Mucosa of descending colon (tissue), 3 donors: ENCODE results near the gene POU2AF1. TPM values are rescaled to one million over a fixed set of nuclear protein-coding genes. Genes with fewer than 3 reads are reported as not detected.
A peak's percentile ranks its signal among the peaks of the same experiment; 100 is the strongest.

Experiments used
- ATAC-seq: fragments of 200-7000 bp; cut with Tn5 transposase; one replicate; pipeline ENCODE4 v1.9.1; 2020; ENCODE audit warnings: mild to moderate bottlenecking, moderate library complexity
- DNase-seq, 3 donors: peaks; one replicate each; pipeline ENCODE4 v3.0.0-alpha.2; 2020
- H3K36me3 ChIP-seq: fragments of 200-600 bp; one replicate; pipeline ENCODE4 v1.8.0; 2021; ENCODE audit warnings: low read depth, mild to moderate bottlenecking
- H3K4me1 ChIP-seq: fragments of 200-600 bp; one replicate; pipeline ENCODE4 v1.8.0; 2021; ENCODE audit warnings: low read depth, mild to moderate bottlenecking
- H3K4me3 ChIP-seq: fragments of 200-600 bp; one replicate; pipeline ENCODE4 v1.8.0; 2021; ENCODE audit warnings: mild to moderate bottlenecking
- H3K9me3 ChIP-seq: fragments of 200-600 bp; one replicate; pipeline ENCODE4 v1.8.0; 2021; ENCODE audit warnings: mild to moderate bottlenecking
- intact Hi-C, 2 donors: fragments of 100-400 bp; cut with DNase I in 1 of 2; cut with micrococcal nuclease in 1 of 2; formaldehyde crosslinking; loops; one replicate each; pipeline versions ENCODE4 v1.11.0 to v1.11.1; 2022; cut with DNase I, micrococcal nuclease
- total RNA-seq, 3 donors: library from RNA; stranded (reverse); fragmentation: NEBNext Ultra II Directional in 2 of 3; extraction: Animal tissue kit (Norgen Biotek cat#: 25700) in 2 of 3; gene quantifications; one replicate each; pipeline versions ENCODE4 v1.2.1 to v1.2.4, GENCODE V29; 2021 to 2023
- TF ChIP-seq, protein P1 (sequence below): fragments of 200-600 bp; IDR thresholded peaks from one replicate; pipeline ENCODE4 v1.8.0; 2022; ENCODE audit warnings: antibody characterized with exemption, mild to moderate bottlenecking
- donor health status: DM: no; HTN: no; CAD: no; lungs with moderate emphysema.
- donor health status: DM: no; HTN: no; CAD: no.
- donor health status: DM: no; HTN: yes; CAD: no.

The POU2AF1 gene
- total RNA-seq, 3 donors from 2014 or later: 2.8 to 9.3 (median 5.4) TPM

GRCh38 chr11:111367411-111368284 lies 11.4 kb downstream of the POU2AF1 start:
- Histone ChIP-seq H3K36me3 (no peaks in the 10 kb centered on the region), H3K9me3 (no peaks in the 10 kb centered on the region), H3K4me1 (no peaks in the 10 kb centered on the region), H3K4me3 (no peak overlapping the region)
- TF ChIP-seq, protein P1, sequence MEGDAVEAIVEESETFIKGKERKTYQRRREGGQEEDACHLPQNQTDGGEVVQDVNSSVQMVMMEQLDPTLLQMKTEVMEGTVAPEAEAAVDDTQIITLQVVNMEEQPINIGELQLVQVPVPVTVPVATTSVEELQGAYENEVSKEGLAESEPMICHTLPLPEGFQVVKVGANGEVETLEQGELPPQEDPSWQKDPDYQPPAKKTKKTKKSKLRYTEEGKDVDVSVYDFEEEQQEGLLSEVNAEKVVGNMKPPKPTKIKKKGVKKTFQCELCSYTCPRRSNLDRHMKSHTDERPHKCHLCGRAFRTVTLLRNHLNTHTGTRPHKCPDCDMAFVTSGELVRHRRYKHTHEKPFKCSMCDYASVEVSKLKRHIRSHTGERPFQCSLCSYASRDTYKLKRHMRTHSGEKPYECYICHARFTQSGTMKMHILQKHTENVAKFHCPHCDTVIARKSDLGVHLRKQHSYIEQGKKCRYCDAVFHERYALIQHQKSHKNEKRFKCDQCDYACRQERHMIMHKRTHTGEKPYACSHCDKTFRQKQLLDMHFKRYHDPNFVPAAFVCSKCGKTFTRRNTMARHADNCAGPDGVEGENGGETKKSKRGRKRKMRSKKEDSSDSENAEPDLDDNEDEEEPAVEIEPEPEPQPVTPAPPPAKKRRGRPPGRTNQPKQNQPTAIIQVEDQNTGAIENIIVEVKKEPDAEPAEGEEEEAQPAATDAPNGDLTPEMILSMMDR: no peak
- DNase-seq: no peak
- intact Hi-C loops: no loop called here
- ATAC-seq: peak; percentile 13

DNA sequence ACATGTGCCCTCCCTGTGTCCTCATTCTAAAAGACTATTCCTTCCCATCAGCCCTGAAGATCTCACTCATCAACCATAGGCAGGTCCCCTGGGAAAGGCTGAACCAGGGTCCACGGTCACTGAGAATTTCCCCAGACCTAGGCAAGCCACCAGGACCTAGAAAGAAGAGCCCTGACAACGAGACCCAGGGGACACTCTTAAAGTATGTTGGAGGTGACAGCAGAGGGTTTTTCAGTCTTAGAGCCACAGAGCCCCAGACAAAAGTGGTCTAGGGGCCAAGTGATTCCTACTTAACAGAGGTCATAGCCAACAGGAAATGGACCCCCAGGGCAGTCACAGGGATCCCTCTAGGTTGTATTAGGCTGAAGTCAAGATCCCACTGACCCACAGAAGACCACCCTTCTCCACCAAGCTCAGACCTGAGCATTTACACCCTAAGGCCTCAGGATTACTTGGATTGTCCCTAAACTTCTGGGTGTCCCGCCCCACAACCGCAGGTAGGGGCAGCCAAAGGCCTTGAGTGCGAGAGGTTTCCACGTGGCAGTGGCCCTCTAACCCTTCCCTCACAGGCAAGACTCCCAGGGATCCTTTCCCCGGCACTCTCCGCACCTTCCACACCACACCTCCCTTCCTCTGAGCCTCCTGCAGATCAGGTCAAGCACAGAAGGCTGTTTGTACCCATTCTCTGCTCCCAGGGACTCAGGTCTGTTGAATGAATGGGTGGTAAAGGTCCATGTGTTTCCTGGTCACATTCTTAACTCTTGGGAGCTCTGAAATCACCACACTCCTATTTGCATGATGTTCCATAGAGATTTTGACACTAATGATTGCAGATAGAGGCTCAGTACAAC lies 12.3 kb downstream of the POU2AF1 start:
- intact Hi-C loops: no loop called here
- DNase-seq (no peak), ATAC-seq (no peak)
- no peaks in the 10 kb centered on the region for H3K4me1 ChIP-seq
- TF ChIP-seq, protein P1: no peak
- no peaks in the 10 kb centered on the region for H3K9me3 ChIP-seq
- no peaks in the 10 kb centered on the region for H3K36me3 ChIP-seq
- H3K4me3 ChIP-seq: no peak overlapping the region

DNA sequence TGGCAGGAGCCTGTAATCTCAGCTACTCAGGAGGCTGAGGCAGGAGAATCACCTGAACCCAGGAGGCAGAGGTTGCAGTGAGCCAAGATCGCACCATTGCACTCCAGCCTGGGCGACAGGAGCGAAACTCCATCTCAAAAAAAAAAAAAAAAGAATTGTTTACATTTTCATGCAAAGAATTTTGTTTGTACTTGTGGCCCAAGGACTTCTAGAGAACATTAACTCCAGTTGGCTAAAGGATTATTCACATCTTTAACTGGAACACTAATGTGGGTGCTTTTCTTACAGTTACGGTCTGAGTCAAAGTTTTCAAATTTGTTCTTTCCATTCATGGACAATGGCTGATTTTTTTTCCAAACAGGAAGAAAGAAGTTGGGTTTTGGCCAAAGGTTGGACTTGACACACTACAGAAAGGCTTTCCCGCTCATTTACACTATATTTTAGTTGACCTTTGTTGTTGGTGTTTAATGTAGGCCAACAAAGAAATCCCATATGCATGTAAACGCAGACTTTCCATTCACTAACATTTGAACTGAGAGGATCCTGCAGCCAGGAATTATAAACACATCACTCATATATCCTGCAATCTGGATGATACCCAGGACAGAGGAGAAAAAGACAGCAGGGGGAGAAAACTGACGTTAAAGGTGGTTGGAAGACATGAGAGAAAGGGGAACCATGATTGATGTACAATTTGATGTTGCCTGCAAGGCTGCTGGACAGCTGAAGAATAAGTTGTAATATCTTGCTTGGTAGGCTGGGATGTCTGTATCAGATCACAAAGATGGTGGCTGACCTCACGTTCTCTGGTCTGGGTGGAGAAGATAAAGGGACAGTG lies 13.1 kb downstream of the POU2AF1 start:
- H3K4me3 ChIP-seq: no peak overlapping the region
- no peaks in the 10 kb centered on the region for H3K9me3 ChIP-seq
- peaks cover 7% of the 10 kb centered on the region for H3K4me1 ChIP-seq
- intact Hi-C loops: no loop called here
- H3K36me3 ChIP-seq: no peaks in the 10 kb centered on the region
- no peak for ATAC-seq
- DNase-seq: no peak
- TF ChIP-seq, protein P1: no peak

- Histone ChIP-seq H3K36me3 (no peaks in the 10 kb centered on the region), H3K9me3 (no peaks in the 10 kb centered on the region), H3K4me1 (peaks cover 22% of the 10 kb centered on the region), H3K4me3 (no peak overlapping the region)
- TF ChIP-seq, protein P1: no peak
- no peak for DNase-seq
- no peak for ATAC-seq
- intact Hi-C loops: no loop called here
These were observed 14.6 kb downstream of the POU2AF1 start for GRCh38 chr11:111364503-111364902.

DNA sequence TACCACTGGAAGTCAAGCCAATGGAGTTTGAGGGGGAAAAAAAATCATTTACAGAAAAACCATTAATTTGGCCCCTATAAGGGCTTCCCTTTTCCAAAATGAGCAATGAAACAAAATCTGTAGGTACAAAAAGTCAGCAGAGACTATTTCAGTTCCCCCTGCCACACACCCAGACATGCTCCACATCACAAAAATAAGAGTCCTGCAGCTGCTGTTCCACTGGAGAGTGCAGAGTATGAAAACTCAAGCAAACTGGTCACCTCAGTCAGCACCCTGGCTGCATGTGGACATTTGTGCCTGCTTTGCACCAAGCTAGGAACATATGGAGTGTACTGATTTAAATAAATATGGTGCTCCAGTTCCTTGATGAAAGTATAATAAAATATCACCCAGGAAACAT lies 15.1 kb downstream of the POU2AF1 start:
- H3K4me3 ChIP-seq: no peak overlapping the region
- DNase-seq (no peak), ATAC-seq (no peak)
- intact Hi-C loops: no loop called here
- TF ChIP-seq, protein P1: no peak
- H3K4me1 ChIP-seq: peaks cover 23% of the 10 kb centered on the region
- H3K36me3 ChIP-seq: no peaks in the 10 kb centered on the region
- H3K9me3 ChIP-seq: no peaks in the 10 kb centered on the region
